Activated T-helper 2 cell treated with anti-CD3 and anti-CD28 coated beads, Interferon-gamma antibody, Interleukin-2, Interleukin-4, amounts not matched to agents 10 μg/mL and 5 μg/mL and 100 μg/mL, durations not matched to agents 14 hours and 24 hours and 36 hours (primary cell): ENCODE data around the gene BRI3BP. TPM values are rescaled to one million over a fixed set of nuclear protein-coding genes. Genes with fewer than 3 reads are reported as not detected.
"Not testable (repeated sequence)": the region's sequence is repeated elsewhere in the genome, so short reads cannot be mapped to it uniquely, and the experiment has no call there.

Experiments used
- DNase-seq: peaks from one replicate; pipeline ENCODE4 v3.0.0; 2021; ENCODE audit warnings: low spot score
- H3K27ac Mint-ChIP-seq: one replicate; pipeline ENCODE4 v1.8.0; 2021; ENCODE audit warnings: mixed read lengths
- H3K27me3 Mint-ChIP-seq: one replicate; pipeline ENCODE4 v1.8.0; 2021; ENCODE audit warnings: low read depth, mixed read lengths
- H3K36me3 Mint-ChIP-seq: one replicate; pipeline ENCODE4 v1.8.0; 2021; ENCODE audit warnings: low read depth, mixed read lengths
- H3K4me1 Mint-ChIP-seq: one replicate; pipeline ENCODE4 v1.8.0; 2021; ENCODE audit warnings: low read depth, mixed read lengths
- H3K4me3 Mint-ChIP-seq: one replicate; pipeline ENCODE4 v1.8.0; 2021; ENCODE audit warnings: low read depth, mild to moderate bottlenecking, moderate library complexity, mixed read lengths
- H3K9me3 Mint-ChIP-seq: one replicate; pipeline ENCODE4 v1.8.0; 2021; ENCODE audit warnings: mixed read lengths
- intact Hi-C: fragments of 100-400 bp; cut with micrococcal nuclease; formaldehyde crosslinking; loops from one replicate; pipeline ENCODE4 v1.15.1; 2023
- total RNA-seq: library from RNA; stranded (reverse); gene quantifications from 2 replicates; pipeline ENCODE4 v1.2.3, GENCODE V29; 2022

BRI3BP gene
- total RNA-seq, 1 donor from 2014 or later: 38.3 TPM

- H3K27ac Mint-ChIP-seq, intact Hi-C loops, DNase-seq, H3K27me3 Mint-ChIP-seq, H3K4me3 Mint-ChIP-seq, H3K9me3 Mint-ChIP-seq: not testable (repeated sequence)
- Mint-ChIP-seq H3K36me3 (peaks cover 41% of the 10 kb centered on the region), H3K4me1 (peaks cover 14% of the 10 kb centered on the region)
Measured at GRCh38 chr12:124986876-124987275, 6.6 kb upstream of the BRI3BP start.

- intact Hi-C loops: loop anchor here (1.0 to 2.0 kb wide), 2 partner anchors 56 to 72 kb away; no protein-coding TSS in a partner anchor
- DNase-seq: peak; percentile 84
- no peaks in the 10 kb centered on the region for H3K27me3 Mint-ChIP-seq
- H3K4me1 Mint-ChIP-seq: peaks cover 30% of the 10 kb centered on the region
- no peaks in the 10 kb centered on the region for H3K9me3 Mint-ChIP-seq
- peak overlapping the region; percentile 88 for H3K4me3 Mint-ChIP-seq
- peak overlapping the region; percentile 93 for H3K27ac Mint-ChIP-seq
- H3K36me3 Mint-ChIP-seq: peaks cover 27% of the 10 kb centered on the region
Measured at GRCh38 chr12:124992874-124993625, 395 bp upstream of the BRI3BP start.

- Mint-ChIP-seq H3K27me3 (no peaks in the 10 kb centered on the region), H3K27ac (peak overlapping the region; percentile 91), H3K36me3 (peaks cover 32% of the 10 kb centered on the region), H3K4me3 (peak overlapping the region; percentile 95), H3K9me3 (no peaks in the 10 kb centered on the region), H3K4me1 (peaks cover 29% of the 10 kb centered on the region)
- peak; percentile 14 for DNase-seq
- intact Hi-C loops: no loop called here
Measured at GRCh38 chr12:124994437-124994975, 1.1 kb downstream of the BRI3BP start.

- intact Hi-C loops: no loop called here
- peak overlapping the region; percentile 91 for H3K27ac Mint-ChIP-seq
- peaks cover 32% of the 10 kb centered on the region for H3K36me3 Mint-ChIP-seq
- H3K4me3 Mint-ChIP-seq: peak overlapping the region; percentile 95
- no peaks in the 10 kb centered on the region for H3K27me3 Mint-ChIP-seq
- H3K4me1 Mint-ChIP-seq: peaks cover 29% of the 10 kb centered on the region
- no peaks in the 10 kb centered on the region for H3K9me3 Mint-ChIP-seq
- DNase-seq: no peak
Measured at GRCh38 chr12:124995200-124995961, 1.9 kb downstream of the BRI3BP start.

GRCh38 chr12:124998705-124999104, 5.3 kb downstream of the BRI3BP start:
- H3K9me3 Mint-ChIP-seq: no peaks in the 10 kb centered on the region
- no peak overlapping the region for H3K4me3 Mint-ChIP-seq
- no peak overlapping the region for H3K27ac Mint-ChIP-seq
- no peaks in the 10 kb centered on the region for H3K27me3 Mint-ChIP-seq
- peaks cover 32% of the 10 kb centered on the region for H3K4me1 Mint-ChIP-seq
- no peak for DNase-seq
- intact Hi-C loops: no loop called here
- H3K36me3 Mint-ChIP-seq: peaks cover 43% of the 10 kb centered on the region

GRCh38 chr12:125001636-125002035, 8.2 kb downstream of the BRI3BP start:
- H3K9me3 Mint-ChIP-seq: no peaks in the 10 kb centered on the region
- H3K27me3 Mint-ChIP-seq: no peaks in the 10 kb centered on the region
- no peak overlapping the region for H3K27ac Mint-ChIP-seq
- DNase-seq: no peak
- no peak overlapping the region for H3K4me3 Mint-ChIP-seq
- H3K4me1 Mint-ChIP-seq: peaks cover 19% of the 10 kb centered on the region
- intact Hi-C loops: no loop called here
- H3K36me3 Mint-ChIP-seq: peaks cover 32% of the 10 kb centered on the region

- intact Hi-C loops: no loop called here
- H3K36me3 Mint-ChIP-seq: peaks cover 28% of the 10 kb centered on the region
- no peaks in the 10 kb centered on the region for H3K27me3 Mint-ChIP-seq
- H3K9me3 Mint-ChIP-seq: no peaks in the 10 kb centered on the region
- H3K4me1 Mint-ChIP-seq: peaks cover 14% of the 10 kb centered on the region
- H3K27ac Mint-ChIP-seq: no peak overlapping the region
- H3K4me3 Mint-ChIP-seq: no peak overlapping the region
- DNase-seq: no peak
Measured at GRCh38 chr12:125003021-125003420, 9.6 kb downstream of the BRI3BP start.

GRCh38 chr12:125004621-125005020, 11.2 kb downstream of the BRI3BP start:
- H3K27me3 Mint-ChIP-seq: no peaks in the 10 kb centered on the region

GRCh38 chr12:125005652-125006051, 12.2 kb downstream of the BRI3BP start:
- Mint-ChIP-seq H3K4me3 (no peak overlapping the region), H3K27me3 (no peaks in the 10 kb centered on the region), H3K27ac (no peak overlapping the region), H3K9me3 (no peaks in the 10 kb centered on the region), H3K4me1 (peaks cover 8% of the 10 kb centered on the region), H3K36me3 (peaks cover 16% of the 10 kb centered on the region)
- intact Hi-C loops: no loop called here
- DNase-seq: no peak

More at GRCh38 chr12:125004621-125005020, 11.2 kb downstream of the BRI3BP start:
- no peak overlapping the region for H3K4me3 Mint-ChIP-seq
- H3K36me3 Mint-ChIP-seq: peaks cover 18% of the 10 kb centered on the region
- no peak for DNase-seq
- H3K9me3 Mint-ChIP-seq: no peaks in the 10 kb centered on the region
- intact Hi-C loops: no loop called here
- H3K4me1 Mint-ChIP-seq: peaks cover 10% of the 10 kb centered on the region
- no peak overlapping the region for H3K27ac Mint-ChIP-seq

GRCh38 chr12:125006365-125006764, 12.9 kb downstream of the BRI3BP start:
- intact Hi-C loops: no loop called here
- H3K27ac Mint-ChIP-seq: no peak overlapping the region
- H3K36me3 Mint-ChIP-seq: peaks cover 15% of the 10 kb centered on the region
- DNase-seq: no peak
- no peaks in the 10 kb centered on the region for H3K9me3 Mint-ChIP-seq
- peaks cover 8% of the 10 kb centered on the region for H3K4me1 Mint-ChIP-seq
- H3K4me3 Mint-ChIP-seq: no peak overlapping the region
- no peaks in the 10 kb centered on the region for H3K27me3 Mint-ChIP-seq

GRCh38 chr12:125013816-125014442, 20.5 kb downstream of the BRI3BP start:
- no peaks in the 10 kb centered on the region for H3K27me3 Mint-ChIP-seq
- DNase-seq: no peak

GRCh38 chr12:125014526-125014925, 21.1 kb downstream of the BRI3BP start:
- intact Hi-C loops: no loop called here
- no peak for DNase-seq
- H3K9me3 Mint-ChIP-seq: no peaks in the 10 kb centered on the region
- H3K27ac Mint-ChIP-seq: no peak overlapping the region
- no peak overlapping the region for H3K4me3 Mint-ChIP-seq
- no peaks in the 10 kb centered on the region for H3K27me3 Mint-ChIP-seq
- peaks cover 39% of the 10 kb centered on the region for H3K36me3 Mint-ChIP-seq
- H3K4me1 Mint-ChIP-seq: no peaks in the 10 kb centered on the region

More at GRCh38 chr12:125013816-125014442, 20.5 kb downstream of the BRI3BP start:
- peaks cover 33% of the 10 kb centered on the region for H3K36me3 Mint-ChIP-seq
- H3K4me1 Mint-ChIP-seq: no peaks in the 10 kb centered on the region
- no peak overlapping the region for H3K27ac Mint-ChIP-seq
- H3K9me3 Mint-ChIP-seq: no peaks in the 10 kb centered on the region
- intact Hi-C loops: no loop called here
- no peak overlapping the region for H3K4me3 Mint-ChIP-seq
